ENCODE measurements around the gene ANTXR2.

The ANTXR2 gene

GRCh38 chr4:79906303-79906702, 166.7 kb downstream of the ANTXR2 start:
- TF ChIP-seq POLR2AphosphoS5 (IDR thresholded peaks at IDR 0.05; ENCODE audit: low read depth) (no peak), REST (IDR thresholded peaks at IDR 0.05; ENCODE audit: insufficient replicate concordance, low read depth) (no peak), CTCF (IDR thresholded peaks at IDR 0.05; ENCODE audit: insufficient read depth, low read length) (no peak), SPI1 (IDR thresholded peaks at IDR 0.05; ENCODE audit: borderline replicate concordance, low read depth) (no peak), GABPA (IDR thresholded peaks at IDR 0.05; ENCODE audit: low read depth) (no peak)
- Histone ChIP-seq H3K4me3 (replicated peaks; ENCODE audit: insufficient read depth, low read length) (no peak overlapping the region), H3K27ac (replicated peaks) (no peak overlapping the region), H3K27me3 (ENCODE audit: insufficient read depth, poor library complexity, severe bottlenecking) (no peaks in the 10 kb centered on the region)
- DNase-seq (ENCODE audit: low read depth in 1 of 2, low spot score in 1 of 2) = no peak

GRCh38 chr4:79905212-79905611, 167.8 kb downstream of the ANTXR2 start:
- TF ChIP-seq SPI1 (IDR thresholded peaks at IDR 0.05; ENCODE audit: borderline replicate concordance, low read depth) (no peak), GABPA (IDR thresholded peaks at IDR 0.05; ENCODE audit: low read depth) (no peak), POLR2AphosphoS5 (IDR thresholded peaks at IDR 0.05; ENCODE audit: low read depth) (no peak), CTCF (IDR thresholded peaks at IDR 0.05; ENCODE audit: insufficient read depth, low read length) (no peak), REST (IDR thresholded peaks at IDR 0.05; ENCODE audit: insufficient replicate concordance, low read depth) (no peak)

GRCh38 chr4:79904331-79904730, 168.7 kb downstream of the ANTXR2 start:
- Histone ChIP-seq H3K27ac (replicated peaks) (no peak overlapping the region), H3K4me3 (replicated peaks; ENCODE audit: insufficient read depth, low read length) (no peak overlapping the region), H3K27me3 (ENCODE audit: insufficient read depth, poor library complexity, severe bottlenecking) (no peaks in the 10 kb centered on the region)
- no peak for DNase-seq (ENCODE audit: low read depth in 1 of 2, low spot score in 1 of 2)
- TF ChIP-seq GABPA (IDR thresholded peaks at IDR 0.05; ENCODE audit: low read depth) = no peak
- no peak for TF ChIP-seq POLR2AphosphoS5 (IDR thresholded peaks at IDR 0.05; ENCODE audit: low read depth)
- TF ChIP-seq SPI1 (IDR thresholded peaks at IDR 0.05; ENCODE audit: borderline replicate concordance, low read depth) = no peak
- no peak for TF ChIP-seq CTCF (IDR thresholded peaks at IDR 0.05; ENCODE audit: insufficient read depth, low read length)

More at GRCh38 chr4:79905212-79905611, 167.8 kb downstream of the ANTXR2 start:
- DNase-seq (ENCODE audit: low read depth in 1 of 2, low spot score in 1 of 2) = no peak
- Histone ChIP-seq H3K4me3 (replicated peaks; ENCODE audit: insufficient read depth, low read length) (no peak overlapping the region), H3K27ac (replicated peaks) (no peak overlapping the region), H3K27me3 (ENCODE audit: insufficient read depth, poor library complexity, severe bottlenecking) (no peaks in the 10 kb centered on the region)

- TF ChIP-seq SPI1 (IDR thresholded peaks at IDR 0.05; ENCODE audit: borderline replicate concordance, low read depth) = no peak
- TF ChIP-seq GABPA (IDR thresholded peaks at IDR 0.05; ENCODE audit: low read depth) = no peak
- TF ChIP-seq POLR2AphosphoS5 (IDR thresholded peaks at IDR 0.05; ENCODE audit: low read depth) = no peak
- no peak for TF ChIP-seq CTCF (IDR thresholded peaks at IDR 0.05; ENCODE audit: insufficient read depth, low read length)
- no peak for TF ChIP-seq REST (IDR thresholded peaks at IDR 0.05; ENCODE audit: insufficient replicate concordance, low read depth)
- Histone ChIP-seq H3K4me3 (replicated peaks; ENCODE audit: insufficient read depth, low read length) (no peak overlapping the region), H3K27me3 (ENCODE audit: insufficient read depth, poor library complexity, severe bottlenecking) (no peaks in the 10 kb centered on the region), H3K27ac (replicated peaks) (no peak overlapping the region)
- no peak for DNase-seq (ENCODE audit: low read depth in 1 of 2, low spot score in 1 of 2)
These were observed 172.8 kb downstream of the ANTXR2 start for GRCh38 chr4:79900182-79900581.
